ENCODE measurements around the gene CSTPP1.

Gene CSTPP1

DNA sequence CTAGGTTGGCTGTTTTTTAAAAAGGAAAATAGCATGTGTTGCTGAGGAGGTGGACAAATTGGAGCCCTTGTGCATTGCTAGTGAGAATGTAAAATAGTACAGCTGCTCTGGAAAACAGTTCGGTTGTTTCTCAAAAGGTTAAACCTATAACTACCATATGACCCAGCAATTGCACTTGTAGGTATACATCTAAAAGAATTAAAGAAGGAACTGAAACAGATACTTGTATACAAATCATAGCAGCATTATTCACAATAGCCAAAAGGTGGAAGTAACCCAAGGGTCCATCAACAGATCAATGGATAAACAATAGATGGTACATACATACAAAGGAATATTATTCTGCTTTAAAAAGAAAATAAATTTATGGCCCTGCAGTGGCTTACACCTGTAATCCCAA, 111.4 kb downstream of the CSTPP1 start:
- no peaks in the 10 kb centered on the region for H3K36me3 ChIP-seq (ENCODE audit: insufficient read depth, insufficient read length, low read length)
- no peak overlapping the region for H3K9ac ChIP-seq (ENCODE audit: insufficient read length, low read depth)
- no peaks in the 10 kb centered on the region for H3K9me3 ChIP-seq (ENCODE audit: insufficient read depth, low read length)
- H3K4me1 ChIP-seq (ENCODE audit: insufficient read depth, insufficient read length) = no peaks in the 10 kb centered on the region
- DNase-seq (ENCODE audit: low read depth, low spot score) = no peak
- no peak overlapping the region for H3K4me3 ChIP-seq (ENCODE audit: insufficient read length, low read depth)
- TF ChIP-seq SUZ12 (IDR thresholded peaks at IDR 0.05; ENCODE audit: extremely low read depth, insufficient read depth, insufficient read length) (no peak), ZNF274 (IDR thresholded peaks at IDR 0.05; ENCODE audit: low read depth, low read length) (no peak), YY1 (IDR thresholded peaks at IDR 0.05; ENCODE audit: insufficient read depth, insufficient read length) (no peak)
- no peaks in the 10 kb centered on the region for H3K27me3 ChIP-seq (ENCODE audit: insufficient read depth, insufficient read length)

DNA sequence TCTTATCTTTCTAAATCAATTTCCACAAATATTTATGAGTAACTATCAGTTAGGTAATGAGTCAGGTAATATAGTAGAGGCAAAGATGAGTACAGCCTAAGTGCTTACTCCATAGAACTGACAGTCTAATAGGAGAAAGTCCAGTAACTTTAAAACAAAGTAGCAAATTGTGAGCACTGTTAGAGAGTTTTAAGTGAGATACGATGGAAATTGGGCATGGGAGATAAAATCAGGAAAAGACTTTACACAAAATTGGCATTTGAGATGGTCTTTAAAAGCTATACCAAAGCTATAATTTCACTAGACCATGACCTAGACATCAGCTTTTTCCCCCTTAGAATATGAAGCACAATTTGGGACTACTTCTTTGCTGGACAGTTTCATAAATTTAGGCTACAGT, 113.7 kb downstream of the CSTPP1 start:
- H3K27me3 ChIP-seq (ENCODE audit: insufficient read depth, insufficient read length) = no peaks in the 10 kb centered on the region
- no peaks in the 10 kb centered on the region for H3K4me1 ChIP-seq (ENCODE audit: insufficient read depth, insufficient read length)
- H3K4me3 ChIP-seq (ENCODE audit: insufficient read length, low read depth) = no peak overlapping the region
- TF ChIP-seq ZNF274 (IDR thresholded peaks at IDR 0.05; ENCODE audit: low read depth, low read length) = no peak
- TF ChIP-seq SUZ12 (IDR thresholded peaks at IDR 0.05; ENCODE audit: extremely low read depth, insufficient read depth, insufficient read length) = no peak
- TF ChIP-seq YY1 (IDR thresholded peaks at IDR 0.05; ENCODE audit: insufficient read depth, insufficient read length) = no peak
- no peak overlapping the region for H3K9ac ChIP-seq (ENCODE audit: insufficient read length, low read depth)
- H3K9me3 ChIP-seq (ENCODE audit: insufficient read depth, low read length) = no peaks in the 10 kb centered on the region
- no peaks in the 10 kb centered on the region for H3K36me3 ChIP-seq (ENCODE audit: insufficient read depth, insufficient read length, low read length)
- DNase-seq (ENCODE audit: low read depth, low spot score) = no peak

DNA sequence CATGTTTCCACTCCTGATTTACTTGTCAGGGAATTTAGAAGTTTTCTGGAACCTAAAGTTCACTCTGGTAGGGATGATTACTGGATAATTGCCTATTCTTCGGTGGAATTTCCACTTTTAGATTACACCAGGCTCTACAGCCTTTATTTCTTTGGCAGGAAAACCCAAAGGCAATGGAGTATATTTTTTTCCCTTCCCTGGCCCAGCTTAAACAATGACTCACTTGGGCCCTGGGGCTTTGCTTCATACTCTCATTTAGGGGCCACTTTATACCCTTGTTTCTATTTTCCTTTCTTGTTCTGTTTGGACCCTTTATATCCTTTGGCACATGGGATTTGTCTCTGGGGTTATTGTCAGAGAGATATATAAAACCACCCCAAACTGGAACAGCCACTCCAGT, 114.7 kb downstream of the CSTPP1 start:
- Histone ChIP-seq H3K4me1 (ENCODE audit: insufficient read depth, insufficient read length) (no peaks in the 10 kb centered on the region), H3K4me3 (ENCODE audit: insufficient read length, low read depth) (no peak overlapping the region), H3K9me3 (ENCODE audit: insufficient read depth, low read length) (no peaks in the 10 kb centered on the region), H3K9ac (ENCODE audit: insufficient read length, low read depth) (no peak overlapping the region), H3K36me3 (ENCODE audit: insufficient read depth, insufficient read length, low read length) (no peaks in the 10 kb centered on the region), H3K27me3 (ENCODE audit: insufficient read depth, insufficient read length) (no peaks in the 10 kb centered on the region)
- TF ChIP-seq ZNF274 (IDR thresholded peaks at IDR 0.05; ENCODE audit: low read depth, low read length) = no peak
- TF ChIP-seq YY1 (IDR thresholded peaks at IDR 0.05; ENCODE audit: insufficient read depth, insufficient read length) = no peak
- TF ChIP-seq SUZ12 (IDR thresholded peaks at IDR 0.05; ENCODE audit: extremely low read depth, insufficient read depth, insufficient read length) = no peak
- DNase-seq (ENCODE audit: low read depth, low spot score) = no peak

DNA sequence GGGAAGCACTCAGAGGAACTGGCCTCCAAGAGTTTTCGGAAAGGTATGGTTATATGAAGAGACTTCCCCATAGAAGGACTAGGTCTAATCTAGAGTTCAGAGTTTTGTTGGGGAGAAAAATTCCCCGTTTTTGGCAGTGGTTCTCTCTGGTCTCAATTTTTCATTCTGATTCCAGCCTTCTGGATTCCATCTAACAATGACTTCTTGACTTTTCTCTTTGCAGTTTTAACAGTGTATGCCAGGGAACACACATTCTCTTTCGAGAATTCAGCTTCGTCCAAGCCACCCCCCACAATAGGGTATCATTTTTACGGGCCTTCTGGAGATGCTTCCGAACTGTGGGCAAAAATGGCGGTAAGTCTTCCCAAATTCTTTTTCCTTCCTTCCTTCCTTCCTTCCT, 115.6 kb downstream of the CSTPP1 start:
- DNase-seq (ENCODE audit: low read depth, low spot score) = no peak
- no peaks in the 10 kb centered on the region for H3K9me3 ChIP-seq (ENCODE audit: insufficient read depth, low read length)
- H3K9ac ChIP-seq (ENCODE audit: insufficient read length, low read depth) = no peak overlapping the region
- no peaks in the 10 kb centered on the region for H3K27me3 ChIP-seq (ENCODE audit: insufficient read depth, insufficient read length)
- no peak overlapping the region for H3K4me3 ChIP-seq (ENCODE audit: insufficient read length, low read depth)
- no peak for TF ChIP-seq ZNF274 (IDR thresholded peaks at IDR 0.05; ENCODE audit: low read depth, low read length)
- no peak for TF ChIP-seq SUZ12 (IDR thresholded peaks at IDR 0.05; ENCODE audit: extremely low read depth, insufficient read depth, insufficient read length)
- no peak for TF ChIP-seq YY1 (IDR thresholded peaks at IDR 0.05; ENCODE audit: insufficient read depth, insufficient read length)
- no peaks in the 10 kb centered on the region for H3K36me3 ChIP-seq (ENCODE audit: insufficient read depth, insufficient read length, low read length)
- H3K4me1 ChIP-seq (ENCODE audit: insufficient read depth, insufficient read length) = no peaks in the 10 kb centered on the region

DNA sequence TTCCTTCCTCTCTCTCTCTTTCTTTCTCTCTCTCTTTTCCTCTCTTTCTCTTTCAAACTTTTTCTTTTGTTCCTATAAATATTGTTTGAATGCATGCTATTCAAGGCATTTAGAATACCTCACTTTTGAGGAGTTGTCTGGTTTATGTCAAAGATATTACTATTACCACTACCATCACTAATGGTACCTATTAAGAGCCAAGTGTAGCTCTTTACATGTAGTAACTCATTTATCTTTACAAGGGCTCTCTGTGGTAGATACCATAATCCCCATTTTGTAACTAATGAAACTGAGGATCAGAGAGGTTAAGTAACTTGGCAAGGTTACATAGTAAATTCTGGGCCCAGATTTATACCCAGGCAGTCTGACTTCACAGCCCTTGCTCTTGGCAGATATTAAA, 116.0 kb downstream of the CSTPP1 start:
- no peaks in the 10 kb centered on the region for H3K27me3 ChIP-seq (ENCODE audit: insufficient read depth, insufficient read length)
- H3K4me3 ChIP-seq (ENCODE audit: insufficient read length, low read depth) = no peak overlapping the region
- H3K36me3 ChIP-seq (ENCODE audit: insufficient read depth, insufficient read length, low read length) = no peaks in the 10 kb centered on the region
- H3K9me3 ChIP-seq (ENCODE audit: insufficient read depth, low read length) = no peaks in the 10 kb centered on the region
- TF ChIP-seq SUZ12 (IDR thresholded peaks at IDR 0.05; ENCODE audit: extremely low read depth, insufficient read depth, insufficient read length) = no peak
- TF ChIP-seq ZNF274 (IDR thresholded peaks at IDR 0.05; ENCODE audit: low read depth, low read length) = no peak
- no peak for TF ChIP-seq YY1 (IDR thresholded peaks at IDR 0.05; ENCODE audit: insufficient read depth, insufficient read length)
- no peaks in the 10 kb centered on the region for H3K4me1 ChIP-seq (ENCODE audit: insufficient read depth, insufficient read length)
- no peak overlapping the region for H3K9ac ChIP-seq (ENCODE audit: insufficient read length, low read depth)
- no peak for DNase-seq (ENCODE audit: low read depth, low spot score)

DNA sequence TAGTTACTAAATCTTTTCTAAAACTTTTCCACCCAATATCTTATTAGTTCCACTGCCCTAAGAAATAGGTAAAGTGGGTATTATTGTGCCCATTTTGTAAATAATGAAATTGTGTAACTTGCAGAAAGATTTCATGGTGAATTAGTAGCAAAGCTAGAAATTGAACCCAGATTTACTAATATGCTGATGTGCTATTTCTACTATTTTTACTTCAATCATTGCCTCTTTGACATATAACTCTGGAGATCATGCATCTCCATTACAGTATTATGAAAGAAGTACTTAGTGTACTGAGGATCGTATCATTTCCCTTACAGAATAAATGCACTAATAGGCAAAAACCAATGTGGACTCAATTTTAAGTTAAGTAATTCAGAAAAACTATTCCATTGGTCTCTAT, 119.0 kb downstream of the CSTPP1 start:
- no peaks in the 10 kb centered on the region for H3K27me3 ChIP-seq (ENCODE audit: insufficient read depth, insufficient read length)
- TF ChIP-seq YY1 (IDR thresholded peaks at IDR 0.05; ENCODE audit: insufficient read depth, insufficient read length) = no peak
- TF ChIP-seq SUZ12 (IDR thresholded peaks at IDR 0.05; ENCODE audit: extremely low read depth, insufficient read depth, insufficient read length) = no peak
- TF ChIP-seq ZNF274 (IDR thresholded peaks at IDR 0.05; ENCODE audit: low read depth, low read length) = no peak
- no peak overlapping the region for H3K9ac ChIP-seq (ENCODE audit: insufficient read length, low read depth)
- H3K9me3 ChIP-seq (ENCODE audit: insufficient read depth, low read length) = no peaks in the 10 kb centered on the region
- H3K4me1 ChIP-seq (ENCODE audit: insufficient read depth, insufficient read length) = no peaks in the 10 kb centered on the region
- H3K36me3 ChIP-seq (ENCODE audit: insufficient read depth, insufficient read length, low read length) = peaks cover 7% of the 10 kb centered on the region
- no peak for DNase-seq (ENCODE audit: low read depth, low spot score)
- no peak overlapping the region for H3K4me3 ChIP-seq (ENCODE audit: insufficient read length, low read depth)

DNA sequence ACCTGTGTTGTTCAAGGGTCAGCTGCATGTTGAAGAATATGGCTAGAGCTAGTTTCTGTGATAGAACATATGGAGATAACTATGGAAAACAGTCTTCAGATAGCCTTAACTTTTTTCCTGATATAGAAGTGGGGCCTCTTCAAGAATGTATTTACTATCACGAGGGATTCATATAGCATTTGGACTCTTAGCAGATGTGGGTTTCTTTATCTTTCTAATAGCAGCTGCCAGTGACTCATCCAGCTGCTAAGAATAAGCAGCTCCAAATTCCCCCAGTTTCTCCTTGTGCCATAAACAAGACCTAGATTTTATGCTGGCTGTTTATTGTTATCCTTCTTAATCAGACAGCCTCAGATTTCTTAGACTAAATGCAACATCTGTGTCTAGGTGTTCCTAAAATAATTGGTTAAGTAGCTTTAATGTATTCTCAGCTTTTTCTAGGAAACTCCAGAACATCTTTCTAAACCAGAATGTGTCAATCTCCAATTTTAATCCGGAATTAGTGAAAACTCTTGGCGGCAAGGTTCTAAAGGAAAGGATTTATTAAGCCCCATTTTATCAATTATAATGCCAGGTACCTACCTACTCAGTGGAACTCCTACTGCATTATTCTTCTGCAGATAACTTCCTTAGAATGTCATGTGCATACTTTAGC, 119.8 kb downstream of the CSTPP1 start:
- TF ChIP-seq SUZ12 (IDR thresholded peaks at IDR 0.05; ENCODE audit: extremely low read depth, insufficient read depth, insufficient read length) (no peak), YY1 (IDR thresholded peaks at IDR 0.05; ENCODE audit: insufficient read depth, insufficient read length) (no peak), ZNF274 (IDR thresholded peaks at IDR 0.05; ENCODE audit: low read depth, low read length) (no peak)
- Histone ChIP-seq H3K4me1 (ENCODE audit: insufficient read depth, insufficient read length) (no peaks in the 10 kb centered on the region), H3K27me3 (ENCODE audit: insufficient read depth, insufficient read length) (no peaks in the 10 kb centered on the region), H3K9ac (ENCODE audit: insufficient read length, low read depth) (no peak overlapping the region), H3K36me3 (ENCODE audit: insufficient read depth, insufficient read length, low read length) (peaks cover 7% of the 10 kb centered on the region), H3K9me3 (ENCODE audit: insufficient read depth, low read length) (no peaks in the 10 kb centered on the region), H3K4me3 (ENCODE audit: insufficient read length, low read depth) (no peak overlapping the region)
- no peak for DNase-seq (ENCODE audit: low read depth, low spot score)
